Measurements from ENCODE around the gene SUMO3. TPM values are rescaled to one million over a fixed set of nuclear protein-coding genes. Genes with fewer than 3 reads are reported as not detected.

SUMO3 gene
- total RNA-seq, 4 donors from 2014 or later, result 41.7 to 56.2 (median 53.7) TPM

GRCh38 chr21:44813727-44814126, 4.1 kb downstream of the SUMO3 start:
- Histone ChIP-seq H3K4me3 (no peak overlapping the region), H3K9me3 (peaks cover 0 to 1% (median 0%) of the 10 kb centered on the region in 3 donors), H3K27ac (no peak overlapping the region), H3K4me1 (peaks cover 0 to 36% (median 11%) of the 10 kb centered on the region in 3 donors), H3K27me3 (no peaks in the 10 kb centered on the region), H3K36me3 (peaks cover 0 to 49% of the 10 kb centered on the region in 2 donors)
- TF ChIP-seq EP300 (IDR thresholded peaks at IDR 0.05) (no peak), POLR2A (IDR thresholded peaks at IDR 0.05) (no peak), POLR2AphosphoS5 (IDR thresholded peaks at IDR 0.05) (no peak)
- TF ChIP-seq, protein P1, sequence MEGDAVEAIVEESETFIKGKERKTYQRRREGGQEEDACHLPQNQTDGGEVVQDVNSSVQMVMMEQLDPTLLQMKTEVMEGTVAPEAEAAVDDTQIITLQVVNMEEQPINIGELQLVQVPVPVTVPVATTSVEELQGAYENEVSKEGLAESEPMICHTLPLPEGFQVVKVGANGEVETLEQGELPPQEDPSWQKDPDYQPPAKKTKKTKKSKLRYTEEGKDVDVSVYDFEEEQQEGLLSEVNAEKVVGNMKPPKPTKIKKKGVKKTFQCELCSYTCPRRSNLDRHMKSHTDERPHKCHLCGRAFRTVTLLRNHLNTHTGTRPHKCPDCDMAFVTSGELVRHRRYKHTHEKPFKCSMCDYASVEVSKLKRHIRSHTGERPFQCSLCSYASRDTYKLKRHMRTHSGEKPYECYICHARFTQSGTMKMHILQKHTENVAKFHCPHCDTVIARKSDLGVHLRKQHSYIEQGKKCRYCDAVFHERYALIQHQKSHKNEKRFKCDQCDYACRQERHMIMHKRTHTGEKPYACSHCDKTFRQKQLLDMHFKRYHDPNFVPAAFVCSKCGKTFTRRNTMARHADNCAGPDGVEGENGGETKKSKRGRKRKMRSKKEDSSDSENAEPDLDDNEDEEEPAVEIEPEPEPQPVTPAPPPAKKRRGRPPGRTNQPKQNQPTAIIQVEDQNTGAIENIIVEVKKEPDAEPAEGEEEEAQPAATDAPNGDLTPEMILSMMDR (IDR thresholded peaks at IDR 0.05), result no peak
- ATAC-seq, result no peak
- 88% methylated on average over 6 of the region's 18 CpGs; no CpG with 5 or more reads in 1 of the 2 donors for WGBS, 2 donors (ENCODE audit: low coverage in 1 of 2)

- Histone ChIP-seq H3K36me3 (peaks cover 0 to 55% of the 10 kb centered on the region in 2 donors), H3K4me3 (no peak overlapping the region), H3K27ac (no peak overlapping the region), H3K9me3 (no peaks in the 10 kb centered on the region), H3K27me3 (no peaks in the 10 kb centered on the region), H3K4me1 (peaks cover 0 to 30% (median 11%) of the 10 kb centered on the region in 3 donors)
- 85% methylated on average over 4 of the region's 10 CpGs; no CpG with 5 or more reads in 1 of the 2 donors for WGBS, 2 donors (ENCODE audit: low coverage in 1 of 2)
- TF ChIP-seq, protein P1 (IDR thresholded peaks at IDR 0.05), result no peak
- TF ChIP-seq POLR2AphosphoS5 (IDR thresholded peaks at IDR 0.05) (no peak), EP300 (IDR thresholded peaks at IDR 0.05) (no peak), POLR2A (IDR thresholded peaks at IDR 0.05) (no peak)
- no peak for ATAC-seq
Observed at GRCh38 chr21:44813149-44813548, 4.7 kb downstream of the SUMO3 start.

- Histone ChIP-seq H3K4me1 (peaks cover 0 to 29% (median 11%) of the 10 kb centered on the region in 3 donors), H3K27ac (no peak overlapping the region), H3K27me3 (no peaks in the 10 kb centered on the region), H3K36me3 (peaks cover 0 to 60% of the 10 kb centered on the region in 2 donors), H3K9me3 (no peaks in the 10 kb centered on the region), H3K4me3 (no peak overlapping the region)
- TF ChIP-seq EP300 (IDR thresholded peaks at IDR 0.05), result no peak
- TF ChIP-seq POLR2A (IDR thresholded peaks at IDR 0.05), result no peak
- TF ChIP-seq, protein P1 (IDR thresholded peaks at IDR 0.05), result no peak
- TF ChIP-seq POLR2AphosphoS5 (IDR thresholded peaks at IDR 0.05), result no peak
- no peak for ATAC-seq
- 87% methylated on average over 7 of the region's 14 CpGs; no CpG with 5 or more reads in 1 of the 2 donors for WGBS, 2 donors (ENCODE audit: low coverage in 1 of 2)
Observed at GRCh38 chr21:44812640-44813039, 5.2 kb downstream of the SUMO3 start.

- H3K36me3 ChIP-seq, result peaks cover 0 to 78% of the 10 kb centered on the region in 2 donors
- ATAC-seq, result no peak
- no peaks in the 10 kb centered on the region for H3K27me3 ChIP-seq
- no peak overlapping the region for H3K27ac ChIP-seq
- H3K4me3 ChIP-seq, result no peak overlapping the region
- H3K4me1 ChIP-seq, result peaks cover 0 to 11% (median 3%) of the 10 kb centered on the region in 3 donors
- no peak for TF ChIP-seq POLR2AphosphoS5 (IDR thresholded peaks at IDR 0.05)
- 72 to 79% methylated on average over 3 to 4 of the region's 6 CpGs for WGBS, 2 donors (ENCODE audit: low coverage in 1 of 2)
- no peaks in the 10 kb centered on the region for H3K9me3 ChIP-seq
Observed at GRCh38 chr21:44810779-44811178, 7.1 kb downstream of the SUMO3 start.

DNA sequence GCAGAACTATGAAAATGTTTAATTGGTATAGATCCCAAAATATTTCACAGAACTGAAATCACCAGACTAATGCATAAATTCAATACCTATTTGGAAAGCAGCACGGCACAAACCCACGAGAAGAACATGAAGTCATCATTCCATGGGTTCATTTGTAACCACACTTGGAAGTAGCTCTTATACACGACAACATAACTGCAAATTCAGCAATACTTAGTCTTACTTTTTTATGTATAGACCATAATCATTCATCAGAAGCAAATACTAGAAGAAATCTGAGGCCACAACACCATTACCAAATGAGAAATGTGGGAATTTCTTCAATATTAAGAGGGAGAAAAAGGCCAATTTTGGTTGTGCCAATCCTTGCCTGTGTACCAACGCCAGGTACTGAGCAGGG, 12.0 kb downstream of the SUMO3 start:
- Histone ChIP-seq H3K9me3 (no peaks in the 10 kb centered on the region), H3K4me3 (no peak overlapping the region), H3K27ac (no peak overlapping the region), H3K27me3 (no peaks in the 10 kb centered on the region), H3K4me1 (peaks cover 0 to 13% (median 9%) of the 10 kb centered on the region in 3 donors), H3K36me3 (peaks cover 0 to 72% of the 10 kb centered on the region in 2 donors)
- 76 to 96% methylated on average over 4 of the region's 4 CpGs for WGBS, 2 donors (ENCODE audit: low coverage in 1 of 2)
- no peak for ATAC-seq
- TF ChIP-seq EP300 (IDR thresholded peaks at IDR 0.05), result no peak
- no peak for TF ChIP-seq POLR2AphosphoS5 (IDR thresholded peaks at IDR 0.05)
- no peak for TF ChIP-seq POLR2A (IDR thresholded peaks at IDR 0.05)
- TF ChIP-seq, protein P1 (IDR thresholded peaks at IDR 0.05), result no peak
